ENCODE results near the gene ANO8. TPM values are rescaled to one million over a fixed set of nuclear protein-coding genes. Genes with fewer than 3 reads are reported as not detected.
A peak's percentile ranks its signal among the peaks of the same experiment; 100 is the strongest.

Gene ANO8
- total and polyA plus RNA-seq, 2 of the 13 experiments (the other 11 are each of a cell fraction or from before 2014, with no cell fraction given), result 1.8 to 3.5 TPM

DNA sequence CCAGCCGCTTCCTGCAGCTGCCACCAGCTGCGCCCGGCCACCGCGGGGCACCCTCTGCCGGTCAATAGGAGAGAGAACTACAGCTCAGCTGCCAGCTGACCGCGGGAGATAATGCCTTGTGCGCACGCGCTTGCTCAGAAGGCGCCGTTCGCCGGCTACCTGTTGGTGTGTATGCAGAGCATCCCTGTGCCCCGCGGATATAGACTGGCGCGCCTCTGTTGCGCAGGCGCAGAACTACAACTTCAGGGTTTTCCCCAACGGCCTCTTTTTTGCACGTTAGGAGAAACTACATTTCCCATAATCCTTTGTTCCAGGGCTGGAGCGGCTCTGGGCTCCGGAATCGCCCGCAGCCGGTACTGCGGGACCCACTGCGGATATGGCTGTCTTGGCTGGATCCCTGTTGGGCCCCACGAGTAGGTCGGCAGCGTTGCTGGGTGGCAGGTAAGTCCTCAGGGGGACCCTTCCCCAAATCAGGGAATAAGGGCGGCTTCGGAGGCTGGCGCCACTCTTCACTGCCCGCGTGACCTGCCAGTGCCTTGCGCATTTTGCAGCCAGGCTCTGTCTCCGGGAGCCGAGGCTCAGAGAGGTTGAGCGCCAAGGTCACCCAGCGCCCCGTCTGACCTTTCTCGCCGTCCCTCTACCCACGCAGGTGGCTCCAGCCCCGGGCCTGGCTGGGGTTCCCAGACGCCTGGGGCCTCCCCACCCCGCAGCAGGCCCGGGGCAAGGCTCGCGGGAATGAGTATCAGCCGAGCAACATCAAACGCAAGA, 29.0 kb downstream of the ANO8 start, which contains the start of gene MRPL34 (continued):
- TF ChIP-seq, protein P1, sequence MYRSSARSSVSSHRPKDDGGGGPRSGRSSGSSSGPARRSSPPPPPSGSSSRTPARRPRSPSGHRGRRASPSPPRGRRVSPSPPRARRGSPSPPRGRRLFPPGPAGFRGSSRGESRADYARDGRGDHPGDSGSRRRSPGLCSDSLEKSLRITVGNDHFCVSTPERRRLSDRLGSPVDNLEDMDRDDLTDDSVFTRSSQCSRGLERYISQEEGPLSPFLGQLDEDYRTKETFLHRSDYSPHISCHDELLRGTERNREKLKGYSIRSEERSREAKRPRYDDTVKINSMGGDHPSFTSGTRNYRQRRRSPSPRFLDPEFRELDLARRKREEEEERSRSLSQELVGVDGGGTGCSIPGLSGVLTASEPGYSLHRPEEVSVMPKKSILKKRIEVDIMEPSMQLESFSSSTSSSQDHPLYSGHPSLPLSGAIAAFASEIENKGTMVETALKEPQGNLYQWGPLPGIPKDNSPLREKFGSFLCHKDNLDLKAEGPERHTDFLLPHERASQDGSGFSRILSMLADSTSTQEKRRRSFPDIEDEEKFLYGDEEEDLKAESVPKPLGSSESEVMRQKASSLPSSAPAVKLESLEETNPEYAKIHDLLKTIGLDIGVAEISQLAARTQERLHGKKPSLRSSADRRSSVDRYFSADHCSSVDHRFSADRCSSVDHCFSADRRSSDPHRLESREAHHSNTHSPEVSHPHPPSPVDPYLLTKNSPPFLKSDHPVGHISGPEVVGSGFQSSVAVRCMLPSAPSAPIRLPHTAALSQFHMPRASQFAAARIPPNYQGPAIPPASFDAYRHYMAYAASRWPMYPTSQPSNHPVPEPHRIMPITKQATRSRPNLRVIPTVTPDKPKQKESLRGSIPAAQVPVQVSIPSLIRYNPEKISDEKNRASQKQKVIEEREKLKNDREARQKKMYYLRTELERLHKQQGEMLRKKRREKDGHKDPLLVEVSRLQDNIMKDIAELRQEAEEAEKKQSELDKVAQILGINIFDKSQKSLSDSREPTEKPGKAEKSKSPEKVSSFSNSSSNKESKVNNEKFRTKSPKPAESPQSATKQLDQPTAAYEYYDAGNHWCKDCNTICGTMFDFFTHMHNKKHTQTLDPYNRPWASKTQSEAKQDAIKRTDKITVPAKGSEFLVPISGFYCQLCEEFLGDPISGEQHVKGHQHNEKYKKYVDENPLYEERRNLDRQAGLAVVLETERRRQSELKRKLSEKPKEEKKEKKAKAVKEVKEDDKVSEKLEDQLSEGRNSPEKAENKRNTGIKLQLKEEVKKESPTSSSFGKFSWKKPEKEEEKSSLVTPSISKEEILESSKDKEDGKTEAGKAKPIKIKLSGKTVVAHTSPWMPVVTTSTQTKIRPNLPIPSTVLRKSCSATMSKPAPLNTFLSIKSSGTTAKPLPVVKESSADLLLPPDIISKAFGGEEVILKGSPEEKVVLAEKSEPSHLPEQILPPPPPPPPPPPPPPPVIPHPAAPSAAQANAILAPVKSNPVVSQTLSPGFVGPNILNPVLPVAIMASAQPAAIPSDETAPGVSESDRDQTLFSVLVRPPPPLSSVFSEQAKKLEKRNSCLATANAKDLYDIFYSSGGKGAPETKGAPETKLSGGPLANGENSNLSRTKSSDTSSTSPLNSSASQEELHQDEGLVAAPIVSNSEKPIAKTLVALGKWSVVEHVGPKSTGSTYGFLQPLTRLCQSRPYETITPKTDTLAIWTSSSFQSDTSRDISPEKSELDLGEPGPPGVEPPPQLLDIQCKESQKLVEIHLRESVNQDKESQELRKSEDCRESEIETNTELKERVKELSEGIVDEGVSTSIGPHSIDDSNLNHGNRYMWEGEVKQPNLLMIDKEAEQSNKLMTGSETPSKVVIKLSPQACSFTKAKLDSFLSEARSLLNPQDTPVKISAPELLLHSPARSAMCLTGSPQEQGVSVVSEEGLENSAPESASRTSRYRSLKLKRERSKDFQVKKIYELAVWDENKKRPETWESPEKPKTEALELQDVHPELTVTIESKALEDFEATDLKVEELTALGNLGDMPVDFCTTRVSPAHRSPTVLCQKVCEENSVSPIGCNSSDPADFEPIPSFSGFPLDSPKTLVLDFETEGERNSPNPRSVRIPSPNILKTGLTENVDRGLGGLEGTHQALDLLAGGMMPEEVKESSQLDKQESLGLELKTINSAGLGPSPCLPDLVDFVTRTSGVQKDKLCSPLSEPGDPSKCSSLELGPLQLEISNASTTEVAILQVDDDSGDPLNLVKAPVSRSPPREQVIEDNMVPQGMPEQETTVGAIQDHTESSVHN (CRISPR knock-in tag; IDR thresholded peaks at IDR 0.05), result 0 out of 2 replicates have a peak, but pooled peaks have one; percentile 34
- TF ChIP-seq PITX1 (CRISPR knock-in tag; IDR thresholded peaks at IDR 0.05), result 0 out of 2 replicates have a peak, but pooled peaks have one; percentile 12
- TF ChIP-seq THAP11 (CRISPR knock-in tag; IDR thresholded peaks at IDR 0.05), result peak; percentile 98
- TF ChIP-seq ZNF225 (CRISPR knock-in tag; IDR thresholded peaks at IDR 0.05), result 0 out of 2 replicates have a peak, but pooled peaks have one; percentile 44
- TF ChIP-seq FOXK1 (CRISPR knock-in tag; IDR thresholded peaks at IDR 0.05; ENCODE audit: borderline replicate concordance, low read depth), result peak; percentile 79; the same call in 1 of the 2 replicates
- TF ChIP-seq NFE2L1 (CRISPR knock-in tag; IDR thresholded peaks at IDR 0.05; ENCODE audit: borderline replicate concordance), result peak; percentile 77; the same call in 1 of the 2 replicates
- TF ChIP-seq, protein P2, sequence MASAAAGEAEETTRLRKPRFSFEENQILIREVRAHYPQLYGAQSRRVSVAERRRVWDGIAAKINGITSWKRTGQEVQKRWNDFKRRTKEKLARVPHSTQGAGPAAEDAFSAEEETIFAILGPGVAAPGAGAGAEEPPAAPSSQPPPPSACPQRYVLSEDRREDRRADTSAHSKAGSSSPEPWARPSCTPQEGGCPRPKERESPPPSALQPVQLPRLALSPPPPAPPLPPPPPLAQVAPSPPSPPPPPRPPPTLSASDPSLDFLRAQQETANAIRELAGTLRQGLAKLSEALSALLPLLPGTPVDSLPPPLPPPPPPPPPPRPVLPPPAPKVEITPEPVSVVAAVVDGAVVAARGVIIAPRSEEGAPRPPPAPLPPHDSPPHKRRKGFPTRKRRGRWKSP (CRISPR knock-in tag; IDR thresholded peaks at IDR 0.05), result peak; percentile 75; the same call in 1 of the 2 replicates
- TF ChIP-seq ZNF263 (CRISPR knock-in tag; IDR thresholded peaks at IDR 0.05), result no peak; the same call in 1 of the 2 replicates
- peak; percentile 61; the same call in 1 of the 2 replicates for TF ChIP-seq TSC22D2 (CRISPR knock-in tag; IDR thresholded peaks at IDR 0.05; ENCODE audit: borderline replicate concordance)
- TF ChIP-seq SNAPC5 (CRISPR knock-in tag; IDR thresholded peaks at IDR 0.05; ENCODE audit: borderline replicate concordance), result 0 out of 2 replicates have a peak, but pooled peaks have one; percentile 28
- TF ChIP-seq HNRNPK (IDR thresholded peaks at IDR 0.05; ENCODE audit: low read depth, low read length, poor library complexity, severe bottlenecking), result peak; percentile 97
- TF ChIP-seq KLF6 (CRISPR knock-in tag; IDR thresholded peaks at IDR 0.05), result no peak
- TF ChIP-seq ZNF572 (CRISPR knock-in tag; IDR thresholded peaks at IDR 0.05), result no peak
- TF ChIP-seq FOXO1 (CRISPR knock-in tag; IDR thresholded peaks at IDR 0.05), result peak; percentile 48; the same call in 1 of the 2 replicates
- no peak for TF ChIP-seq ZNF136 (CRISPR knock-in tag; IDR thresholded peaks at IDR 0.05; ENCODE audit: low read depth)
- TF ChIP-seq ZFP1 (CRISPR knock-in tag; IDR thresholded peaks at IDR 0.05), result no peak
- no peak for TF ChIP-seq ARID2 (CRISPR knock-in tag; IDR thresholded peaks at IDR 0.05; ENCODE audit: borderline replicate concordance)
- TF ChIP-seq ZSCAN25 (CRISPR knock-in tag; IDR thresholded peaks at IDR 0.05), result no peak
- TF ChIP-seq, protein P3, sequence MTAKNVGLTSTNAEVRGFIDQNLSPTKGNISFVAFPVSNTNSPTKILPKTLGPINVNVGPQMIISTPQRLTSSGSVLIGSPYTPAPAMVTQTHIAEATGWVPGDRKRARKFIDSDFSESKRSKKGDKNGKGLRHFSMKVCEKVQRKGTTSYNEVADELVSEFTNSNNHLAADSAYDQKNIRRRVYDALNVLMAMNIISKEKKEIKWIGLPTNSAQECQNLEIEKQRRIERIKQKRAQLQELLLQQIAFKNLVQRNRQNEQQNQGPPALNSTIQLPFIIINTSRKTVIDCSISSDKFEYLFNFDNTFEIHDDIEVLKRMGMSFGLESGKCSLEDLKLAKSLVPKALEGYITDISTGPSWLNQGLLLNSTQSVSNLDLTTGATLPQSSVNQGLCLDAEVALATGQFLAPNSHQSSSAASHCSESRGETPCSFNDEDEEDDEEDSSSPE (CRISPR knock-in tag; IDR thresholded peaks at IDR 0.05), result peak; percentile 72
